Measurements from ENCODE around the gene THRSP.
"Not testable (repeated sequence)": the region's sequence is repeated elsewhere in the genome, so short reads cannot be mapped to it uniquely, and the experiment has no call there.

THRSP gene

GRCh38 chr11:78067704-78068103 lies 4.0 kb downstream of the THRSP start:
- DNase-seq = no peak

DNA sequence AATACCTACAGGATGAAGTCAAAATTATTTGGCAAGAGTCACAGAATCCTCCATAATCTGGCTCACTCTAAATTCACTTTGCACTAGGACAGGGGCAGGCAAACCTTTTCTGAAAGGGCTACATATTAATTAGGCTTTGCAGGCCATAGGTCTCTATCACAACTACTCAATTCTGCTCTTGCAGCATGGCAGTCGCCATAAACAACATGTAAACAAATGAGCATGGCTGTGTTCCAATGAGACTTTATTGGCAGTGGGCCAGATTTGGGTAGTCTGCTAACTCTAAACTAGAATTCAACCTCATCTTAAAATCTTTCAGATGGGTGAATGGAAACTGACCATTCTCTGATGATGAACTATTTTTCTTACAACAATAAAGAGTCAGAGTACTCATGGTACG lies 5.8 kb downstream of the THRSP start:
- no peak for DNase-seq

GRCh38 chr11:78070621-78071020 lies 7.0 kb downstream of the THRSP start:
- DNase-seq = no peak

DNA sequence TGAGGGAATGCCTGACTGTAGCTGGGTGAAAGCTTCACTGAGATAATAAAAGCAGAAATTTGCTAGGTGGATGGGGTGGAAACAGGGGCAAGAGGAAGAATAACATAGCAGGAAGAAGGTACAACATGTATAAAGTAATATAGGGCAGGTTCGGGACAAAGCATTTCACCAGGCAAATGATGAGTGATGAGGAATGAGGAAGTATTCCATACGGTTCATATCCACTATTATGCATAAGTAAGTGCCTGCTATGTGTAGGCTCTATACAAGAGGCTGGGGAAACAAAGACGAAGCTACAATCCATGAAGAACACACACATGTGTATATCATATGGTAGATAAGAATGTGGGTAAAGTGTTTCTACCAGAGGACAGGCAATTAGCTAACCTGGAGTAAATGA lies 8.1 kb downstream of the THRSP start:
- no peak for DNase-seq

GRCh38 chr11:78072455-78072854 lies 8.8 kb downstream of the THRSP start:
- no peak for DNase-seq

GRCh38 chr11:78074756-78075155 lies 11.1 kb downstream of the THRSP start:
- no peak for DNase-seq

- DNase-seq = no peak
Measured at GRCh38 chr11:78076733-78077403, 13.2 kb downstream of the THRSP start.

DNA sequence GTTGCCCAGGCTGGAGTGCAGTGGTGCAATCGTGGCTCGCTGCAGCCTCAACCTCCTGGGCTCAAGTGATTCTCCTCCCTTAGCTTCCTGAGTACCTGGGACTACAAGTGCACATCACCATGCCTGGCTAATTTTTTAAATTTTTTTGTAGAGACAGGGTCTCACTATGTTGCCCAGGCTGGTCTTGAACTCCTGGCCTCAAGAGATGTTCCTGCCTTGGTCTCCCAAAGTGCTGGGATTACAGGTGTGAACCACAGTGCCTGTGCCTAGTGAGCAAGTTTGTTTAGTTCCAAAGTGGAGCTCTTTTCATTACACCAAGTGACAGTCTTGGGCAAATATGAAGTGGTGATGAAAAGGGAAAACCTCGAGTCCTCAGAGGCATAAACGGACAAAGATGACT lies 13.9 kb downstream of the THRSP start:
- not testable (repeated sequence) for DNase-seq

DNA sequence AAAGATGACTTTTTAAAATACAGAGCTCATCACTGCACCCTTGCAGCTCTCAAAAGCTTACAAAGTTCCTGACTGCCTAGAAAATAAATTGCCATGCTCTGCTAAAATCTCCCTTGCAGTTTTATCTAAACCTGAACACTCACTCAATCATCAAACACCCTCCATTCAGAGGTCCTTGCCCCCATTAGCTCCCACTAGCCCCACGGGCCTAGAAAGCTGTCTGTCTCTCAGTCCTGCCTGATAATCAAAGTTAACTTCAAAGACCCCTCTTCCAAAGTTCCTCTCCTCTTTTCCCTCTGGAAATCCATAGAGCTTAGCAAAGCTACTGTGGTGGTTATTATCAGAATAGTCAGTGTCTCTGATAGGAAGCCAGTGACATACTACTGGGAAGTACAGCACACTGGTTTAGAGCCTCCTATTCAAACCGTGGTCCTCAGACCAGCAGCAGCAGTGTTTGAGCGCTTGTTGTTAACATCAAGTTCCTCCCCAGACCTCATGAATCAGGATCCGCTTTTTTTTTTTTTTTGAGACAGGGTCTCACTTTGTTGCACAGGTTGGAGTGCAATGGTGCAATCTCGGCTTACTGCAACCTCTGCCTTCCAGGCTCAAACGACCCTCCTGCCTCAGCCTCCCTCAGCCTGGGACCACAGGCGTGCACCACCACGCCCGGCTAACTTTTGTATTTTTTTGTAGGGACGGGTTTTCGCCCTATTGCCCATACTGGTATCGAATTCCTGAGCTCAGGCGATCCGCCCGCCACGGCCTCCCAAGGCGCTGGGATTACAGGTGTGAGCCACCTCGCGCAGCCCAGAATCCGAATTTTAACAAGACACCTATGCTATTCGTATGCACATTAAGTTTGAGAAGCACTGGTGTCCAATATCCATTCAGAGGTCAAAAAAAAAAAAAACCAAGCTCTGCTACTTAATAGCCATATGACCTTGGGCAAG lies 14.8 kb downstream of the THRSP start:
- no peak for DNase-seq

GRCh38 chr11:78079232-78080083 lies 15.8 kb downstream of the THRSP start, which contains the start of gene NDUFC2:
TSS of gene NDUFC2 (minus strand) at chr11:78079862. CDS start at chr11:78079744, 118 bp downstream.
- peak; percentile 89 for DNase-seq

- DNase-seq = no peak
Measured at GRCh38 chr11:78080084-78080817, 16.6 kb downstream of the THRSP start.

DNA sequence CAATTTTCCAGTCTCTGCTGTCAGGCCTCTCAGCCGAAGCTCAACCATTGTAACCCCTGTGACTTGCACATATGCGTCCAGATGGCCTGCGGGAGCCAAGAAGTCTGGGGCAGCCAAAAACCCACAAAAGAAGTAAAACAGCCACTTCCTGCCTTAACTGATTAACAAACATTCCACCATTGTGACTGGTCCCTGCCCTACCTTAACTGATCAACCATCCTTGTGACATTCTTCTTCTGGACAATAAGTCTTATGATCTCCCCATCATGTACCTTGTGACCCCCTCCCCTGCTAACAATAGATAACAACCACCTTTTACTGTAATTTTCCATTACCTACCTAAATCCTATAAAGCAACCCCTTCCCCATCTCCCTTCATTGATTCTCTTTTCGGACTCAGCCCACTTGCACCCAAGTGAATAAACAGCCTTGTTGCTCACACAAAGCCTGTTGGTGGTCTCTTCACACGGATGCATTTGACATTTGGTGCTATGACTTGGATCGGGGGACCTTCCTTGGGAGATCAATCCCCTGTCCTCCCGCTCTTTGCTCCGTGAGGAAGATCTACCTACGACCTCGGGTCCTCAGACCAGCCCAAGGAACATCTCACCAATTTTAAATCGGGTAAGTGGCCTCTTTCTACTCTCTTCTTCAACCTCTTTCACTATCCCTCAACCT lies 17.3 kb downstream of the THRSP start:
- no peak for DNase-seq

DNA sequence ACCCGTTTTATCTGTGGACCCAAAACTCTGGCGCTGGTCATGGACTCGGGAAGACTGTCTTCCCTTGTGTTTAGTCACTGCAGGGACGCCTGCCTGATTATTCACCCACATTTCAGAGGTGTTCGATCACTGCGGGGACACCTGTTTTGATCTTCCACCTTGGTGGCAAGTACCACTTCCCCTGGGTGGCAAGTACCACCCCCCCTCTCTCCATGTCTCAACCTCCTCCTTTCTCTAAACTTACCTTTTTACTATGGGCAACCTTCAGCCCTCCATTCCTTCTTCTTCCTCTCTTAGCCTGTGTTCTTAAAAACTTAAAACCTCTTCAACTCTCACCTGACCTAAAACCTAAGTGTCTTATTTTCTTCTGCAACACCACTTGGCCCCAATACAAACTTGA lies 17.9 kb downstream of the THRSP start:
- DNase-seq = no peak

DNA sequence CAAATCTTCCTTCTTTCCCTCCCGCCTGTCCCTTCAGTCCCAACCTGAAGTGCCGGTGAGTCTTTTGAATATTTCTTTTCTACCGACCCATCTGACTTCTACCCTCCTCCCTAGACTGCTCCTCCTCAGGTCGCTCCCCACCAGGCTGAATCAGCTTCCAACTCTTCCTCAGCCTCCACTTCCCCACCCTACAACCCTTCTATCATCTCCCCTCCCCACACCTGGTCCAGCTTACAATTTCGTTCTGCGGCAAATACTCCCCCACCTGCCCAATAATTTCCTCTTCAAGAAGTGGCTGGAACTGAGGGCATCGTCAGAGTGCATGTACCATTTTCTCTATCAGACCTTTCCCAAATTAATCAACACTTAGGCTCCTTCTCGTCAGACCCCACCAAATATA lies 18.5 kb downstream of the THRSP start:
- DNase-seq = no peak

DNA sequence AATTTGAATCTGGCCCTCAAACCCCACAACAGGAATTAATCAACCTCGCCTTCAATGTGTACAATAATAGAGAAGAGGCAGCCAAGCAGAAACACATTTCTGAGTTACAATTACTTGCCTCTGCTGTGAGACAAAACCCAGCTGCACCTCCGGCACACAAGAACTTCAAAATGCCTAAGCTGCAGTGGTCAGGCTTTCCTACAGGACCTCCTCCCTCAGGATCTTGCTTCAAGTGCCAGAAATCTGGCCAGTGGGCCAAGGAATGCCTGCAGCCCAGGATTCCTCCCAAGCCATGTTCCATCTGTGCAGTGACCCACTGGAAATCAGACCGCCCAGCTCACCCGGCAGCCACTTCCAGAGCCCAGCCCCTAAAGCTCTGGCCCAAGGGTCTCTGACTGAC lies 19.4 kb downstream of the THRSP start:
- DNase-seq = no peak

DNA sequence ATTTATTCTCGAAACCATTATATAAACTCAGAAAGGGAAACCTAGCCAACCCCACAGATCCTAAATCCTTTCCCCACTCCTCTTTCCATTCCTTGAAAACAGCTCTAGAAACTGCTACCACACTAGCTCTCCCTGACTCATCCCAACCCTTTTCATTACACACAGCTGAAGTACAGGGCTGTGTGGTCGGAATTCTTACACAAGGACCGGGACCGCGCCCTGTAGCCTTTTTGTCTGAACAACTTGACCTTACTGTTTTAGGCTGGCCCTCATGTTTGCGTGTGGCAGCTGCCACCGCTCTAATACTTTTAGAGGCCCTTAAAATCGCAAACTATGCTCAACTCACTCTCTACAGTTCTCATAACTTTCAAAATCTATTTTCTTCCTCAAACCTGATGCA lies 20.8 kb downstream of the THRSP start:
- DNase-seq = not testable (repeated sequence)

DNA sequence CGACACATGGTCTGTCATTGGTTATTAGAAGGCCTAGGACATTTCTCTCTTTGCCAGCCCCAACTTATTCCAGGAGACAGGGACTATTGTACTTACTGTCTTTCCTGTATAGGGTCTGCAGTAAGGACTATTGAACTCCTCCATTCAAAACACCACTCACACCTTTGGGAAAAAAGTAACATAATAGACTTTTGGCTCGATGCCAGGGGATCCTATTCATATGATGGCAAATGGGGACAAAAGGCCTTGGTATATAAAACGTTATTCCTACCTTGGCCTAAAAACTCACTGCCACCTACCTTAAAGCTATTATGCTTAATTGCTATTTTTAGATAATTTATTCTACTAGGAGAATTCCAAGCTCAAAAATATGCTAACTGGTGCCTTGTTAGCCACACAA lies 22.3 kb downstream of the THRSP start:
- DNase-seq = no peak

- not testable (repeated sequence) for DNase-seq
Measured at GRCh38 chr11:78086521-78087074, 22.9 kb downstream of the THRSP start.

GRCh38 chr11:78094250-78094649 lies 30.6 kb downstream of the THRSP start:
- no peak for DNase-seq

DNA sequence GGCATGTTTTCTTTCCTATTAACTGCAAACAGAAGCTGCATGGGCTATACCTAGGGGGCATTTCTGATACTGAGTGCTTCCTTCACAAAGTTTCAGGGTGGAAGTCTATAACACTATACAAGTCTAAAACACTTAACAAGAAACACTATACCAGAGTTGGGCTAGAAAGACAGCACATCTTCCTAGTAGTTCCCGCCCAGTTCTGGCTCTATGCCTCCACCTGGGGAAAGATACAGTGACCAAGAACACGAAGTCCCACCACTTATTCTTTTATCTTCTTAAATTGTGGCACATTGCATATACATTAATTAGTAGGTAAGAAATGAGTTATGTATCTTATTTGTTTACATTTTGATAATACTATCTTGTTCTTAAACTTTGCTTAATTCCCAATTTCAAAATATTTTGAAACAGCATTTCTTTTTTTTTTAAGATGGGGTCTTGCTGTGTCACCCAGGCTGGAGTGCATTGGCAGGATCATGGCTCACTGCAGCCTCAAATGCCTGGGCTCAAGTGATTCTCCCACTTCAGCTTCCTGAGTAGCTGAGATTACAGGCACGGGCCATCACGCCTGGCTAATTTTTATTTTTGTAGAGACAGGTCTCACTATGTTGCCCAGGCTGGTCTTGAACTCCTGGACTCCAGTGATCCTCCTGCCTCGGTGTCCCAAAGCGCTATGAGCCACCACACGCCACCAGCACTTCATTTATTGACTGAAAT lies 34.2 kb downstream of the THRSP start:
- no peak for DNase-seq

DNA sequence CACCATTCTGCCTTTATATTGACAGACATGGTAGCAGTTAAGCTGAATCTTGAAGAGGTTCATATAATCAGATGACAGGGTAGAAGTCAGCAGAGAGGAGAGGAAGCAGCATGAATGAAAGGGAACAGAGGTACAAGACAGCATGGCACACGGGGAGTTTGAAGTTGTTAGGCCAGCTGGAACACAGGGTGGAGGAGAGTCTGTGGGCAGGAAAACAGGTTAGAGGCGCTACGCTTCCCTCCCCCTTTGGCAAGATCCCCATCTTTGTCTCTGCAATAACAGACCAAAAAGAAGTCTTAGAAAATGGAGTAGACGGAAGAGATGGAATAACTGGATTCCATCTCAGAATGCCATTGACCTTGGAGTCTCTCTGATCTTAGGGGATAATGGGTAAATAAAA lies 36.0 kb downstream of the THRSP start:
- no peak for DNase-seq
